Neural progenitor cell (in vitro differentiated cells): ENCODE data around the gene PON2.

Experiments
- CTCF ChIP-seq: fragments of 200-600 bp; sonication (generic); IDR thresholded peaks from 2 replicates; pipeline ENCODE4 v1.5.1; 2017; ENCODE audit warnings: antibody characterized with exemption, mild to moderate bottlenecking
- EZH2phosphoT487 ChIP-seq: fragments of 200-600 bp; sonication (generic); IDR thresholded peaks from 2 replicates; pipeline ENCODE4 v1.6.1; 2017; ENCODE audit warnings: antibody characterized with exemption

- no peak for TF ChIP-seq CTCF
- no peak for TF ChIP-seq EZH2phosphoT487
Measured at GRCh38 chr7:95404316-95404865, 30.4 kb downstream of the PON2 start.
